ENCODE results near the gene TAGAP.
"Not testable (repeated sequence)": the region's sequence is repeated elsewhere in the genome, so short reads cannot be mapped to it uniquely, and the experiment has no call there.

TAGAP gene

DNA sequence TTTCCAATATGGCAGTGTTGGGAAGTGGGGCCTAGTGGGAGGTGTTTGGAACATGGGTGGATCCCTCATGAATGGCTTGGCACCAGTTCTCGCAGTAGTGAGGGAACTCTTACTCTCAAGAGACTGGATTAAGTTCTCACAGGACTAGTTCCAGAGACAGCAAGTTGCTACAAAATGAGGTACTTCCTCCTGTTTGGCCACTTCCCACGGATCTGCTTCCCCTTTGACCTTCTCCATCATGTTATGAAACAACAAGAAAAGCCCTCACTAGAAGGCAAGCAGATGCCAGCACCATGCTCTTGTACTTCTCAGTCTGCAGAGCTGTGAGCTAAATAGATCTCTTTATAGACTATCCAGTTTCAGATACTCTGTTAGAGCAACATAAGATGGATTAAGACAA lies 47.9 kb downstream of the TAGAP start:
- H3K27ac Mint-ChIP-seq, result no peak overlapping the region
- H3K36me3 Mint-ChIP-seq (ENCODE audit: low read depth), result peaks cover 47% of the 10 kb centered on the region
- TF ChIP-seq, protein P1, sequence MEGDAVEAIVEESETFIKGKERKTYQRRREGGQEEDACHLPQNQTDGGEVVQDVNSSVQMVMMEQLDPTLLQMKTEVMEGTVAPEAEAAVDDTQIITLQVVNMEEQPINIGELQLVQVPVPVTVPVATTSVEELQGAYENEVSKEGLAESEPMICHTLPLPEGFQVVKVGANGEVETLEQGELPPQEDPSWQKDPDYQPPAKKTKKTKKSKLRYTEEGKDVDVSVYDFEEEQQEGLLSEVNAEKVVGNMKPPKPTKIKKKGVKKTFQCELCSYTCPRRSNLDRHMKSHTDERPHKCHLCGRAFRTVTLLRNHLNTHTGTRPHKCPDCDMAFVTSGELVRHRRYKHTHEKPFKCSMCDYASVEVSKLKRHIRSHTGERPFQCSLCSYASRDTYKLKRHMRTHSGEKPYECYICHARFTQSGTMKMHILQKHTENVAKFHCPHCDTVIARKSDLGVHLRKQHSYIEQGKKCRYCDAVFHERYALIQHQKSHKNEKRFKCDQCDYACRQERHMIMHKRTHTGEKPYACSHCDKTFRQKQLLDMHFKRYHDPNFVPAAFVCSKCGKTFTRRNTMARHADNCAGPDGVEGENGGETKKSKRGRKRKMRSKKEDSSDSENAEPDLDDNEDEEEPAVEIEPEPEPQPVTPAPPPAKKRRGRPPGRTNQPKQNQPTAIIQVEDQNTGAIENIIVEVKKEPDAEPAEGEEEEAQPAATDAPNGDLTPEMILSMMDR (IDR thresholded peaks at IDR 0.05), result no peak
- H3K27me3 Mint-ChIP-seq (ENCODE audit: low read depth, poor library complexity), result peaks cover 7% of the 10 kb centered on the region
- H3K4me3 Mint-ChIP-seq, result no peak overlapping the region
- peaks cover 22% of the 10 kb centered on the region for H3K4me1 Mint-ChIP-seq
- DNase-seq, result no peak
- H3K9me3 Mint-ChIP-seq, result peaks cover 29% of the 10 kb centered on the region

DNA sequence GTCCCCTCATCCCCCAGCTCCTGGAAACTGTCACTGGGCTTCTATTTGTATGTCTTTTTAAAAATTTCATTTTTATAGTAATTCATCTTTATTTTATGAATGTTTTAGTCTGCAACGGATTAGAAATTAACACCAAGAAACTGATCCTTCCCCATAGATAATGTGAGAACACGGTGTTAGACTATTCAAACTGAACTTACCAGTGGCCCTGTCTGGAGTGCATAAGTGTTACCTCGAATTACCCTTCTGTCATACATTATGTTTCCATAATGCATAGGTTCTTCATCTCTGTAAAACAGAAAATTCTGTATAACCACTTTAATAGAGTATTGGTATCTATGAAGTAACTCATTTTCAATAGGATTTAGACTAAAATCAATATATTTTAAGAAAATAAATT lies 51.2 kb downstream of the TAGAP start:
- TF ChIP-seq, protein P1 (IDR thresholded peaks at IDR 0.05), result no peak
- Mint-ChIP-seq H3K36me3 (ENCODE audit: low read depth) (peaks cover 71% of the 10 kb centered on the region), H3K27me3 (ENCODE audit: low read depth, poor library complexity) (peaks cover 5% of the 10 kb centered on the region), H3K4me3 (no peak overlapping the region), H3K4me1 (no peaks in the 10 kb centered on the region), H3K27ac (no peak overlapping the region), H3K9me3 (peaks cover 56% of the 10 kb centered on the region)
- no peak for DNase-seq

DNA sequence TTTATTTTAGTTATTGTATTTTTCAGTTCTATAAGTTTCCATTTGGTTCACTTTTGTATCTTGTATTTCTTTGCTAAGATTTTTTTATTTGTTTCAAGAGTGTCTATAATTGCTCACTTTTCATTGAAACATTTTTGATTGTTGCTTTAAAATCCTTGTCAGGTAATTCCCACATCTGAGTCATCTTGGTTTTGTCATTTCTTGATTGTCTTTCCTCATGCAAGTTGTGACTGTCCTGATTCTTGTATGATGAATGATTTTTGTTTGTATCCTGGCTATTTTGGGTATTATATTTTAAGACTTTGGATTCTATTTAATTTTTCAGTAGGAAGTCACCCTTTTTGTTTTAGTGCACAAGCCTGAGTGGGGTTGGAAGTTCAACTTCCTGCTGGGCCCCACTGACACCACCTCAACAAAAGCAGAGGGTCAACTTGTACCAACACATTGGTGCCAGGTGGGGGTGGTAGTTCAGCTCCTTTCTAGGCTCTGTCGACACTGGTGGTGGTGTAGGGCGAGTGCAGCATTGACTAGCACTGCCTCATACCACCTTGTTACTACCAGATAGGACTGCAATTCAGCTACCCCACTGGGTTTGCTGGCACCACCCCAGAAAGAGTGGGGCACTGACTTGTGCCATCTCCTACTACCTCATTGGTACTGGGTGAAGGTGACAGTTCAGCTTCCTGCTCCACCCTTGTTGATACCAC lies 53.6 kb downstream of the TAGAP start:
- TF ChIP-seq, protein P1 (IDR thresholded peaks at IDR 0.05), result no peak
- Mint-ChIP-seq H3K27me3 (ENCODE audit: low read depth, poor library complexity) (peaks cover 3% of the 10 kb centered on the region), H3K36me3 (ENCODE audit: low read depth) (peaks cover 61% of the 10 kb centered on the region), H3K9me3 (peaks cover 57% of the 10 kb centered on the region), H3K27ac (no peak overlapping the region), H3K4me3 (no peak overlapping the region), H3K4me1 (no peaks in the 10 kb centered on the region)
- DNase-seq, result no peak

DNA sequence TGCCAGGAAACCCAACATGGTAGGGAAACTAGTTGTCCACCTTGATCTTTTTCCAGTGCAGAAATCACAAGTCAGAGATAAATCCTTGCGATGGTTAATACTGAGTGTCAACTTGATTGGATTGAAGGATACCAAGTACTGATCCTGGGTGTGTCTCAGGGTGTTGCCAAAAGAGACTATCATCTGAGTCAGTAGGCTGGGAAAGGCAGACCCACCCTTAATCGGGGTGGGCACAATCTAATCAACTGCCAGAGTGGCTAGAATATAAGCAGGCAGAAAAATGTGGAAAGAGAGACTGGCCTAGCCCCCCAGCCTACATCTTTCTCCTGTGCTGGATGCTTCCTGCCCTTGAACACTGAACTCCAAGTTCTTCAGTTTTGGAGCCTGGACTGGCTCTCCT lies 55.1 kb downstream of the TAGAP start:
- not testable (repeated sequence) for H3K27me3 Mint-ChIP-seq (ENCODE audit: low read depth, poor library complexity); H3K27ac Mint-ChIP-seq; DNase-seq; H3K4me3 Mint-ChIP-seq; H3K4me1 Mint-ChIP-seq
- Mint-ChIP-seq H3K9me3 (peaks cover 52% of the 10 kb centered on the region), H3K36me3 (ENCODE audit: low read depth) (peaks cover 59% of the 10 kb centered on the region)

DNA sequence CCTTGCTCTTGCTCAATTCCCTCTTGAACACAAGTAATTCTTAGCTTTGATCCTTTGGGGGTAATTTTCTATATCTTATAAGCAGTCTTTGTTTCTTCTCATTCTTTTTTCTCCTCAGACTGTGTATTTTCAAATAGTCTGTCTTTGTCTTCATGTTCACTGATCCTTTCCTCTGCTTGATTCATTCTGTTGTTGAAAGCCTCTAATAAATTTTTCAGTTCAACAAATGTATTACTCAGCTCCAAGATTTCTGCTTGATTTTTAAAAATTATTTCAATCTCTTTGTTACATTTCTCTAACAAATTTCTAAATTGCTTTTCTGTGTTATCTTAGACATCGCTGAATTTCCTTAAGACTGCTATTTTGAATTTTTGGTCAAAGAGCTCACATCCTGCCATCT lies 56.3 kb downstream of the TAGAP start:
- H3K4me3 Mint-ChIP-seq, result no peak overlapping the region
- H3K4me1 Mint-ChIP-seq, result no peaks in the 10 kb centered on the region
- DNase-seq, result no peak
- H3K9me3 Mint-ChIP-seq, result peaks cover 48% of the 10 kb centered on the region
- peaks cover 55% of the 10 kb centered on the region for H3K36me3 Mint-ChIP-seq (ENCODE audit: low read depth)
- no peak overlapping the region for H3K27ac Mint-ChIP-seq
- TF ChIP-seq, protein P1 (IDR thresholded peaks at IDR 0.05), result no peak
- peaks cover 3% of the 10 kb centered on the region for H3K27me3 Mint-ChIP-seq (ENCODE audit: low read depth, poor library complexity)

DNA sequence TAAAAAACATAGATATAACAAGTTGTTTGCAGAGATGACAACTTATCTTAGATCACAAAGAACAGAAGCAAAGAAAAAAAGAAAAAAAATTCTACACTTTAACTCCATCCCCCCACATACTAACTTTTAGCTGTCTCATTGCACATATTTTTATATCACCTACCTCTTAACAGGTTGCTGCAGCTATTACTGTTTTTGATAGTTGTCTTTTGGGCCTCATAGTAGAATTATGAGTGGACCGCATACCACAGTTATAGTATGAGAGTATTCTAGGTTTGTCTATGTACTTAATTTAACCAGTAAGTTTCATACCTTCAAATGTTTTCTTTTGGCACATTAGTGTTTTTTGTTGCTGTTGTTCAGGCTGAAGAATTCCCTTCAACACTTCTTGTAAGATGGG lies 57.1 kb downstream of the TAGAP start:
- peaks cover 3% of the 10 kb centered on the region for H3K27me3 Mint-ChIP-seq (ENCODE audit: low read depth, poor library complexity)
- H3K27ac Mint-ChIP-seq, result no peak overlapping the region
- H3K4me1 Mint-ChIP-seq, result no peaks in the 10 kb centered on the region
- TF ChIP-seq, protein P1 (IDR thresholded peaks at IDR 0.05), result no peak
- H3K9me3 Mint-ChIP-seq, result peaks cover 43% of the 10 kb centered on the region
- peaks cover 47% of the 10 kb centered on the region for H3K36me3 Mint-ChIP-seq (ENCODE audit: low read depth)
- H3K4me3 Mint-ChIP-seq, result no peak overlapping the region
- DNase-seq, result no peak
